HG02840 (cell line): Measurements from ENCODE around the gene RPL11.
"Not testable (repeated sequence)": the region's sequence is repeated elsewhere in the genome, so short reads cannot be mapped to it uniquely, and the experiment has no call there.

Experiments used
- ATAC-seq: cut with Tn5 transposase; IDR thresholded peaks from one replicate; pipeline ENCODE4 v1.9.1; 2021; ENCODE audit warnings: mild to moderate bottlenecking, moderate library complexity, moderate number of reproducible peaks; ENCODE audit not compliant: unreplicated experiment, low FRiP score

The RPL11 gene

GRCh38 chr1:23691499-23692307 is at the start of gene RPL11:
TSS of gene RPL11 (plus strand) at chr1:23691806. CDS start at chr1:23691824, 18 bp downstream.
- peak; percentile 84 for ATAC-seq

- ATAC-seq: no peak
Observed at GRCh38 chr1:23643736-23644554, 47.7 kb upstream of the RPL11 start.

- ATAC-seq: no peak
Observed at GRCh38 chr1:23644555-23644866, 47.1 kb upstream of the RPL11 start.

GRCh38 chr1:23645338-23645737 is 46.3 kb upstream of the RPL11 start:
- ATAC-seq: no peak

GRCh38 chr1:23646091-23646490 is 45.5 kb upstream of the RPL11 start:
- no peak for ATAC-seq

- ATAC-seq: no peak
Observed at GRCh38 chr1:23646541-23646940, 45.1 kb upstream of the RPL11 start.

- ATAC-seq: no peak
Observed at GRCh38 chr1:23648576-23648975, 43.0 kb upstream of the RPL11 start.

- not testable (repeated sequence) for ATAC-seq
Observed at GRCh38 chr1:23649157-23649556, 42.4 kb upstream of the RPL11 start.

- no peak for ATAC-seq
Observed at GRCh38 chr1:23650344-23650990, 41.1 kb upstream of the RPL11 start.

GRCh38 chr1:23651069-23651808 is 40.4 kb upstream of the RPL11 start:
- no peak for ATAC-seq

GRCh38 chr1:23657659-23658275 is 33.8 kb upstream of the RPL11 start:
- no peak for ATAC-seq

- ATAC-seq: no peak
Observed at GRCh38 chr1:23660671-23661070, 30.9 kb upstream of the RPL11 start.

GRCh38 chr1:23661887-23662286 is 29.7 kb upstream of the RPL11 start:
- ATAC-seq: no peak

GRCh38 chr1:23664837-23665795 is 26.5 kb upstream of the RPL11 start:
- no peak for ATAC-seq

GRCh38 chr1:23667411-23667810 is 24.2 kb upstream of the RPL11 start:
- no peak for ATAC-seq

GRCh38 chr1:23670709-23671108 is 20.9 kb upstream of the RPL11 start:
- ATAC-seq: no peak

- no peak for ATAC-seq
Observed at GRCh38 chr1:23673086-23673813, 18.4 kb upstream of the RPL11 start.

GRCh38 chr1:23679815-23680214 is 11.8 kb upstream of the RPL11 start:
- no peak for ATAC-seq
